CD4-positive, alpha-beta T cell treated with Interleukin-4 for 1 hour (primary cell): Measurements from ENCODE around the gene CPE.

Experiments used
- DNase-seq, 2 donors: peaks; one replicate each; pipeline ENCODE4 v3.0.0-alpha.2; 2020 to 2022

CPE gene

GRCh38 chr4:165367040-165367439 lies 11.8 kb upstream of the CPE start:
- no peak for DNase-seq

- DNase-seq: no peak
Observed at GRCh38 chr4:165368114-165368513, 10.7 kb upstream of the CPE start.

- DNase-seq: no peak
Observed at GRCh38 chr4:165368567-165368966, 10.2 kb upstream of the CPE start.

- no peak for DNase-seq
Observed at GRCh38 chr4:165369522-165369921, 9.3 kb upstream of the CPE start.

GRCh38 chr4:165370530-165370929 lies 8.3 kb upstream of the CPE start:
- no peak for DNase-seq

GRCh38 chr4:165375465-165375864 lies 3.3 kb upstream of the CPE start:
- DNase-seq: no peak

GRCh38 chr4:165378398-165378744 lies 437 bp upstream of the CPE start:
- DNase-seq: no peak

GRCh38 chr4:165379678-165380064 lies 863 bp downstream of the CPE start:
- no peak for DNase-seq

- DNase-seq: no peak
Observed at GRCh38 chr4:165380805-165381204, 2.0 kb downstream of the CPE start.

- no peak for DNase-seq
Observed at GRCh38 chr4:165381821-165382373, 3.1 kb downstream of the CPE start.

GRCh38 chr4:165382640-165383039 lies 3.8 kb downstream of the CPE start:
- no peak for DNase-seq

- DNase-seq: no peak
Observed at GRCh38 chr4:165383591-165384073, 4.8 kb downstream of the CPE start.

- DNase-seq: no peak
Observed at GRCh38 chr4:165384186-165384585, 5.4 kb downstream of the CPE start.

GRCh38 chr4:165384598-165384997 lies 5.8 kb downstream of the CPE start:
- no peak for DNase-seq

- no peak for DNase-seq
Observed at GRCh38 chr4:165385126-165385525, 6.3 kb downstream of the CPE start.

GRCh38 chr4:165386328-165386727 lies 7.5 kb downstream of the CPE start:
- DNase-seq: no peak

GRCh38 chr4:165388756-165389155 lies 9.9 kb downstream of the CPE start:
- no peak for DNase-seq

GRCh38 chr4:165393051-165393450 lies 14.2 kb downstream of the CPE start:
- DNase-seq: no peak

- no peak for DNase-seq
Observed at GRCh38 chr4:165393704-165394103, 14.9 kb downstream of the CPE start.

GRCh38 chr4:165394275-165394674 lies 15.5 kb downstream of the CPE start:
- no peak for DNase-seq

- DNase-seq: no peak
Observed at GRCh38 chr4:165398570-165398969, 19.8 kb downstream of the CPE start.

GRCh38 chr4:165402375-165402774 lies 23.6 kb downstream of the CPE start:
- DNase-seq: no peak

GRCh38 chr4:165403048-165403447 lies 24.2 kb downstream of the CPE start:
- no peak for DNase-seq

GRCh38 chr4:165403637-165404036 lies 24.8 kb downstream of the CPE start:
- DNase-seq: no peak

GRCh38 chr4:165404080-165404479 lies 25.3 kb downstream of the CPE start:
- no peak for DNase-seq

- no peak for DNase-seq
Observed at GRCh38 chr4:165404696-165405095, 25.9 kb downstream of the CPE start.
